Loucy (cell line): Measurements from ENCODE around the gene PLCL2.

Experiments used
- H2AFZ ChIP-seq: fragments of 200-600 bp; sonication (generic); 2 replicates; pipeline ENCODE4 v1.6.0; 2016; ENCODE audit warnings: antibody characterized with exemption, mild to moderate bottlenecking, low read length, moderate library complexity
- H3F3A ChIP-seq: fragments of 200-600 bp; 2 replicates; pipeline ENCODE4 v1.6.0; 2016; ENCODE audit warnings: antibody characterized with exemption, low read depth, mild to moderate bottlenecking
- H3K27me3 ChIP-seq: fragments of 200-600 bp; sonication (generic); 2 replicates; pipeline ENCODE4 v1.6.1; 2014; ENCODE audit warnings: low read length, mild to moderate bottlenecking; ENCODE audit not compliant: insufficient read depth, poor library complexity, severe bottlenecking
- H3K36me3 ChIP-seq: fragments of 200-600 bp; sonication (generic); 2 replicates; pipeline ENCODE4 v1.6.1; 2016; ENCODE audit warnings: low read length; ENCODE audit not compliant: insufficient read depth
- H3K4me1 ChIP-seq: fragments of 200-600 bp; sonication (generic); 2 replicates; pipeline ENCODE4 v1.5.1; 2014; ENCODE audit warnings: low read length, mild to moderate bottlenecking; ENCODE audit not compliant: insufficient read depth, poor library complexity, severe bottlenecking
- H3K4me2 ChIP-seq: fragments of 200-600 bp; sonication (generic); 2 replicates; pipeline ENCODE4 v1.6.0; 2014; ENCODE audit warnings: antibody characterized with exemption, low read length, low read depth, mild to moderate bottlenecking; ENCODE audit not compliant: poor library complexity, severe bottlenecking
- H3K4me3 ChIP-seq: fragments of 200-600 bp; sonication (generic); 2 replicates; pipeline ENCODE4 v1.5.1; 2014; ENCODE audit warnings: low read length, mild to moderate bottlenecking, mixed read lengths; ENCODE audit not compliant: poor library complexity, severe bottlenecking
- H3K79me2 ChIP-seq: fragments of 200-600 bp; sonication (generic); 2 replicates; pipeline ENCODE4 v1.6.1; 2014; ENCODE audit warnings: low read length; ENCODE audit not compliant: insufficient read depth
- H3K9ac ChIP-seq: fragments of 200-600 bp; sonication (generic); 2 replicates; pipeline ENCODE4 v1.6.0; 2014; ENCODE audit warnings: mild to moderate bottlenecking, low read depth, low read length, moderate library complexity; ENCODE audit not compliant: poor library complexity, severe bottlenecking
- H3K9me2 ChIP-seq: fragments of 200-600 bp; sonication (generic); replicated peaks from 2 replicates; pipeline ENCODE4 v1.6.1; 2016; ENCODE audit warnings: low read depth, low read length, mixed read lengths
- H3K9me3 ChIP-seq: fragments of 200-600 bp; sonication (generic); 2 replicates; pipeline ENCODE4 v1.6.1; 2014; ENCODE audit warnings: mild to moderate bottlenecking, antibody characterized with exemption, low read length, low read depth; ENCODE audit not compliant: insufficient read depth
- H4K20me1 ChIP-seq: fragments of 200-600 bp; sonication (generic); 2 replicates; pipeline ENCODE4 v1.6.0; 2014; ENCODE audit warnings: antibody characterized with exemption, low read length, mild to moderate bottlenecking; ENCODE audit not compliant: insufficient read depth, poor library complexity, severe bottlenecking
- EZH2phosphoT487 ChIP-seq: fragments of 200-600 bp; IDR thresholded peaks from 2 replicates; pipeline ENCODE4 v1.6.1; 2018; ENCODE audit warnings: antibody characterized with exemption, mild to moderate bottlenecking, moderate library complexity, borderline replicate concordance
- TF ChIP-seq, protein P1 (sequence below): fragments of 200-600 bp; sonication (generic); conservative IDR thresholded peaks from 2 replicates; pipeline ENCODE4 v1.5.1; 2014; ENCODE audit warnings: mild to moderate bottlenecking, antibody characterized with exemption, low read length

The PLCL2 gene

DNA sequence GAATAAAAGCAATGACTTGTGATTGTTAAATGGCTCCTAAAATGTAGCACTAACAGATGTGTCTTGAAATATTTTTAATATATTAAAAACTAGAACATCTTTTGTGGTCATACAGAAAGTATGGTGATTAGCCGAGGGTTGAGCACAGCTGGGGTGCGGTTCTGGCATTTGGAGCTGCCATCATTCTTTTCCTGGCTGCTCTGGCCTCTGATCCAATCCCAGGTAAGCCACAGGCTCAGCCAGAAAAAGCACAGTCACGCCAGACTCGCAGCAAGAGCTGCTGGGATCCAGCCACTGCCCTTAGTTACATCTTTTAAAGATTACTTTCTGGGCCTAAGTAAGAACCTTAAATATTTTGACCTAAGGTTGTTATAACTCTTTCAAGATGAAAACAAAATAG lies 196.8 kb downstream of the PLCL2 start:
- Histone ChIP-seq H3K79me2 (no peaks in the 10 kb centered on the region), H3K9me2 (no peaks in the 10 kb centered on the region), H3K36me3 (peaks cover 3% of the 10 kb centered on the region; the same call in 1 of the 2 replicates), H2AFZ (no peak overlapping the region), H3K9me3 (no peaks in the 10 kb centered on the region; the same call in 1 of the 2 replicates), H3K27me3 (no peaks in the 10 kb centered on the region), H4K20me1 (no peaks in the 10 kb centered on the region), H3K4me1 (no peaks in the 10 kb centered on the region), H3F3A (no peaks in the 10 kb centered on the region), H3K4me3 (no peak overlapping the region), H3K4me2 (no peak overlapping the region), H3K9ac (no peak overlapping the region)
- TF ChIP-seq EZH2phosphoT487 = no peak
- TF ChIP-seq, protein P1, sequence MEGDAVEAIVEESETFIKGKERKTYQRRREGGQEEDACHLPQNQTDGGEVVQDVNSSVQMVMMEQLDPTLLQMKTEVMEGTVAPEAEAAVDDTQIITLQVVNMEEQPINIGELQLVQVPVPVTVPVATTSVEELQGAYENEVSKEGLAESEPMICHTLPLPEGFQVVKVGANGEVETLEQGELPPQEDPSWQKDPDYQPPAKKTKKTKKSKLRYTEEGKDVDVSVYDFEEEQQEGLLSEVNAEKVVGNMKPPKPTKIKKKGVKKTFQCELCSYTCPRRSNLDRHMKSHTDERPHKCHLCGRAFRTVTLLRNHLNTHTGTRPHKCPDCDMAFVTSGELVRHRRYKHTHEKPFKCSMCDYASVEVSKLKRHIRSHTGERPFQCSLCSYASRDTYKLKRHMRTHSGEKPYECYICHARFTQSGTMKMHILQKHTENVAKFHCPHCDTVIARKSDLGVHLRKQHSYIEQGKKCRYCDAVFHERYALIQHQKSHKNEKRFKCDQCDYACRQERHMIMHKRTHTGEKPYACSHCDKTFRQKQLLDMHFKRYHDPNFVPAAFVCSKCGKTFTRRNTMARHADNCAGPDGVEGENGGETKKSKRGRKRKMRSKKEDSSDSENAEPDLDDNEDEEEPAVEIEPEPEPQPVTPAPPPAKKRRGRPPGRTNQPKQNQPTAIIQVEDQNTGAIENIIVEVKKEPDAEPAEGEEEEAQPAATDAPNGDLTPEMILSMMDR = no peak

DNA sequence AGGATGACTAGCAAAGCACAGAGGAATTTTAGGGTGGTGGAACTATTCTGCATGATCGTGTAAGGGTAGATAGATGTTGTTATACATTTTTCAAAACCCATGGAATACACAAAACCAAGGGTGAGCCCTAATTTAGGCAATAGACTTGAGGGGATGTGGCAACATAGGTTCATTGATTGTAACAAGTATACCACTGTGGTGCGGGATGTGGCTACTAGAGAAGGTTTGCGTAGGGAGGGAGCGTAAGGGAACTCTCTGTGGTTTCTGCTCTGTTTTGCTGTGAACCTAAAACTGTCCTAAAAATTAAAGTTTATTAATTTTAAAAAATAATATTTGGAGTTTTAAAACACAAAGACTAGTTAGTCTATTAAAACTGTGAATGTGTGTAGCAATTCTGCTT lies 202.8 kb downstream of the PLCL2 start:
- no peaks in the 10 kb centered on the region for H3F3A ChIP-seq
- no peak overlapping the region for H2AFZ ChIP-seq
- no peaks in the 10 kb centered on the region for H4K20me1 ChIP-seq
- H3K79me2 ChIP-seq = no peaks in the 10 kb centered on the region
- no peak overlapping the region for H3K4me3 ChIP-seq
- no peak overlapping the region for H3K4me2 ChIP-seq
- no peaks in the 10 kb centered on the region; the same call in 1 of the 2 replicates for H3K9me3 ChIP-seq
- no peaks in the 10 kb centered on the region for H3K27me3 ChIP-seq
- no peak overlapping the region for H3K9ac ChIP-seq
- no peaks in the 10 kb centered on the region for H3K9me2 ChIP-seq
- H3K4me1 ChIP-seq = peaks cover 3% of the 10 kb centered on the region
- TF ChIP-seq EZH2phosphoT487 = no peak
- TF ChIP-seq, protein P1 = no peak
- H3K36me3 ChIP-seq = peaks cover 3% of the 10 kb centered on the region; the same call in 1 of the 2 replicates

DNA sequence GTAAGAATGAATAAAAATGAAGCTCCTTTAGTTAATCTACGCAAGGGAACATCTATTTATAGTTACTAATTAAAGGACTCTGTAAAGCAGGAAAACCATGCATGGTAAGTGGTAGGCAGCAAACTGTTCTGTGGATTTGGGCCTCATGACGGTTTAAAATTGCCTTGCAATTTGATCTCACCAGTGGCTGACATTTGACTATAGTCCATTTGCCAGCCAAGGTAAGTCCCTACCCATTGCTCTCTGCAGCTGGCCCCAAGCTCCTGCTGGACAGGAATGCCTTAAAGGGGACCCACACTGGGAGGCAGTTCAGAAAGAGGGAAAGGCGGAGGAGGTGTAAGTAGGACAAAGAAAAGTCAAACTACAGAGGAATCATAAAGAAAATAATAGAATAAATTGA lies 203.3 kb downstream of the PLCL2 start:
- H3K79me2 ChIP-seq = no peaks in the 10 kb centered on the region
- TF ChIP-seq, protein P1 = no peak
- no peak for TF ChIP-seq EZH2phosphoT487
- H3K27me3 ChIP-seq = no peaks in the 10 kb centered on the region
- H3K4me3 ChIP-seq = no peak overlapping the region
- H3K4me1 ChIP-seq = peaks cover 3% of the 10 kb centered on the region
- no peak overlapping the region for H2AFZ ChIP-seq
- H3K9me2 ChIP-seq = no peaks in the 10 kb centered on the region
- H3K9me3 ChIP-seq = no peaks in the 10 kb centered on the region; the same call in 1 of the 2 replicates
- H4K20me1 ChIP-seq = no peaks in the 10 kb centered on the region
- H3F3A ChIP-seq = no peaks in the 10 kb centered on the region
- no peak overlapping the region for H3K9ac ChIP-seq
- no peak overlapping the region for H3K4me2 ChIP-seq
- peaks cover 3% of the 10 kb centered on the region; the same call in 1 of the 2 replicates for H3K36me3 ChIP-seq
